GM12878 (cell line): Measurements from ENCODE around the gene CAMK2B. TPM values are rescaled to one million over a fixed set of nuclear protein-coding genes. Genes with fewer than 3 reads are reported as not detected.

Experiments used
- ATAC-seq: fragments of 200-7000 bp; cut with Tn5 transposase; 3 replicates; pipeline ENCODE4 v1.9.1; 2020; ENCODE audit warnings: mild to moderate bottlenecking, moderate library complexity
- BruUV-seq: library from RNA; stranded (reverse); fragments of 400-500 nt; replicated peaks from 2 replicates; lab custom pipeline; 2021; lab: Mats Ljungman, UMichigan
- CTCF ChIA-PET: fragments of 300-600 bp; sonication (Branson Sonifier 250); formaldehyde crosslinking; extraction: SDS; loops from one replicate; lab custom pipeline; 2021; ENCODE audit warnings: inconsistent platforms; lab: Yijun Ruan, JAX
- POLR2A ChIA-PET: fragments of 350-600 bp; formaldehyde crosslinking; extraction: SDS; loops from one replicate; lab custom pipeline; 2021; ENCODE audit warnings: inconsistent platforms; lab: Charles Lee
- RAD21 ChIA-PET: fragments of 300-600 bp; sonication (Branson Sonifier 250); formaldehyde crosslinking; loops from one replicate; lab custom pipeline; 2023; ENCODE audit warnings: antibody characterized with exemption; ENCODE audit not compliant: unreplicated experiment; lab: Charles Lee
- SMC1A ChIA-PET: fragments of 300-600 bp; sonication (Branson Sonifier 250); formaldehyde crosslinking; loops from one replicate; lab custom pipeline; 2023; ENCODE audit not compliant: unreplicated experiment, uncharacterized antibody; lab: Charles Lee
- DNase-seq: peaks from one replicate; pipeline ENCODE4 v3.0.0-alpha.2; 2011; ENCODE audit warnings: low read depth, low spot score
- FAIRE-seq: peaks from 3 replicates; lab custom pipeline; 2011; peaks lifted over from hg19 to GRCh38; lab: Jason Lieb, UNC
- H2AFZ ChIP-seq: 2 replicates; pipeline ENCODE4 v1.6.0; 2011; ENCODE audit warnings: low read depth, low read length, control low read depth; ENCODE audit not compliant: control insufficient read depth
- H3K27ac ChIP-seq: 2 replicates; pipeline ENCODE4 v1.5.1; 2011; ENCODE audit warnings: control low read depth; ENCODE audit not compliant: control insufficient read depth, insufficient read depth
- H3K27me3 ChIP-seq, 2 experiments: replicated peaks in 1 of 2; 2 replicates each; pipeline versions ENCODE4 v1.6.0 to v1.6.1; 2011; ENCODE audit warnings: low read length in 1 of 2; ENCODE audit not compliant: control insufficient read depth in 2 of 2, insufficient read depth in 2 of 2
- H3K36me3 ChIP-seq, 2 experiments: 2 replicates each; pipeline ENCODE4 v1.5.1; 2011; ENCODE audit warnings: low read length in 1 of 2; ENCODE audit not compliant: control insufficient read depth in 2 of 2, insufficient read depth in 2 of 2
- H3K4me1 ChIP-seq: 2 replicates; pipeline ENCODE4 v1.6.1; 2011; ENCODE audit warnings: mild to moderate bottlenecking, low read length, moderate library complexity, mixed read lengths; ENCODE audit not compliant: control insufficient read depth, insufficient read depth
- H3K4me2 ChIP-seq: 2 replicates; pipeline ENCODE4 v1.6.0; 2011; ENCODE audit warnings: control low read depth; ENCODE audit not compliant: control insufficient read depth, insufficient read depth
- H3K4me3 ChIP-seq: fragments of 200-600 bp; sonication (generic); 2 replicates; pipeline ENCODE4 v1.5.1; 2016
- H3K79me2 ChIP-seq: 2 replicates; pipeline ENCODE4 v1.6.0; 2011; ENCODE audit warnings: low read length; ENCODE audit not compliant: control insufficient read depth, insufficient read depth
- H3K9ac ChIP-seq: 2 replicates; pipeline ENCODE4 v1.8.0; 2011; ENCODE audit warnings: low read length, control low read depth, mixed read lengths; ENCODE audit not compliant: control insufficient read depth, insufficient read depth
- H3K9me3 ChIP-seq: replicated peaks from 3 replicates; pipeline ENCODE4 v1.5.1; 2011; ENCODE audit warnings: mild to moderate bottlenecking, low read length; ENCODE audit not compliant: control insufficient read depth, insufficient read depth
- H4K20me1 ChIP-seq: 2 replicates; pipeline ENCODE4 v1.6.0; 2011; ENCODE audit not compliant: control insufficient read depth, insufficient read depth
- CHD2 ChIP-seq: IDR thresholded peaks from 2 replicates; pipeline ENCODE4 v1.6.1; 2011; ENCODE audit warnings: low read depth, low read length, improper control_type of control experiment, borderline replicate concordance
- EGR1 ChIP-seq, 2 experiments: IDR thresholded peaks; 1 replicate in 1 of 2; 2 replicates in 1 of 2; pipeline ENCODE4 v1.6.1; 2011 to 2012; ENCODE audit warnings: low read depth in 2 of 2, low read length in 2 of 2, borderline replicate concordance in 1 of 2, mild to moderate bottlenecking in 1 of 2, moderate library complexity in 1 of 2
- HDAC6 ChIP-seq: fragments of 200-600 bp; sonication (generic); IDR thresholded peaks from one replicate; pipeline ENCODE4 v1.8.0; 2017; ENCODE audit warnings: antibody characterized with exemption; ENCODE audit not compliant: unreplicated experiment
- KAT2A ChIP-seq: conservative IDR thresholded peaks from 2 replicates; pipeline ENCODE4 v1.6.1; 2011; ENCODE audit warnings: low read depth, low read length; ENCODE audit not compliant: control insufficient read depth
- POLR2A ChIP-seq: IDR thresholded peaks from 2 replicates; pipeline ENCODE4 v1.6.1; 2011; ENCODE audit warnings: low read depth, mild to moderate bottlenecking, low read length
- POLR2AphosphoS2 ChIP-seq: IDR thresholded peaks from 2 replicates; pipeline ENCODE4 v1.6.1; 2011; ENCODE audit warnings: low read depth, mild to moderate bottlenecking, low read length, improper control_type of control experiment, moderate library complexity
- POU2F2 ChIP-seq: IDR thresholded peaks from 3 replicates; pipeline ENCODE4 v1.6.1; 2011; ENCODE audit warnings: low read depth, mild to moderate bottlenecking, low read length, borderline replicate concordance
- SMAD5 ChIP-seq: IDR thresholded peaks from 2 replicates; pipeline ENCODE4 v1.6.1; 2016; ENCODE audit warnings: antibody characterized with exemption, low read depth
- SREBF1 ChIP-seq: IDR thresholded peaks from 2 replicates; pipeline ENCODE4 v1.6.1; 2012; ENCODE audit warnings: mild to moderate bottlenecking, low read length
- TBL1XR1 ChIP-seq: IDR thresholded peaks from 2 replicates; pipeline ENCODE4 v1.6.1; 2012; ENCODE audit warnings: low read depth, low read length, improper control_type of control experiment
- YBX1 ChIP-seq: fragments of 450-650 bp; IDR thresholded peaks from 2 replicates; pipeline ENCODE4 v1.6.1; 2016; ENCODE audit warnings: antibody characterized with exemption
- ZZZ3 ChIP-seq: IDR thresholded peaks from 2 replicates; pipeline ENCODE4 v1.6.1; 2011; ENCODE audit warnings: low read depth; ENCODE audit not compliant: control insufficient read depth, insufficient read length
- WGBS: methylation state at CpG from one replicate; pipeline ENCODE4 v1.1.6; 2016; ENCODE audit warnings: low lambda C conversion rate; ENCODE audit not compliant: insufficient replicate concordance, insufficient coverage; ENCODE audit errors: missing lambda C conversion rate; 5-methylcytosine and 5-hydroxymethylcytosine counted together
- in situ Hi-C: fragments of 300-500 bp; cut with MboI; formaldehyde crosslinking; loops from 9 replicates; pipeline ENCODE4 v1.14.3; 2018; ENCODE audit warnings: mixed read lengths
- intact Hi-C: fragments of 100-400 bp; cut with micrococcal nuclease; formaldehyde crosslinking; loops from one replicate; pipeline ENCODE4 v1.14.2; 2022; ENCODE audit not compliant: unreplicated experiment
- polyA plus RNA-seq, 11 experiments: library from polyadenylated mRNA; depleted of rRNA in 4 of 11; unstranded in 6 of 11; stranded (reverse) in 5 of 11; fragments of >200 nt; fragmentation: Nextera tagmentation in 4 of 11; fragmentation: Illumina TruSeq in 1 of 11; extraction: Ambion mirVana in 4 of 11; extraction: Trizol in 1 of 11; gene quantifications; 1 replicate in 1 of 11; 2 replicates in 10 of 11; pipeline versions ENCODE4 v1.2.1 to v1.2.3, GENCODE V29; 2011 to 2016; ENCODE audit warnings: inconsistent platforms in 2 of 11, missing spikeins in 2 of 11, low read depth in 1 of 11
- total RNA-seq, 4 experiments: library from RNA; depleted of rRNA in 3 of 4; stranded (reverse); fragments of >200 nt in 3 of 4; fragmentation: Illumina TruSeq in 1 of 4; extraction: Trizol in 1 of 4; gene quantifications; 2 replicates each; pipeline versions ENCODE4 v1.2.1 to v1.2.3, GENCODE V29; 2013 to 2021
- TF ChIP-seq, protein P1 (sequence below): IDR thresholded peaks from 2 replicates; pipeline ENCODE4 v1.6.1; 2012; ENCODE audit warnings: improper control_type of control experiment, low read depth, low read length; ENCODE audit not compliant: insufficient replicate concordance

The CAMK2B gene
- total and polyA plus RNA-seq, 10 of the 15 experiments (the other 5 are each of a cell fraction or from before 2014, with no cell fraction given): 0.06 to 0.23 (median 0.11) TPM; not detected in 5

- WGBS: 0% methylated on average over 1 of the region's 1 CpG
- no peak for ATAC-seq
- DNase-seq: no peak
- ChIA-PET CTCF (no interaction called here), SMC1A (no interaction called here)
- in situ Hi-C loops: no loop called here
- Histone ChIP-seq H3K4me3 (no peak overlapping the region), H3K9ac (no peak overlapping the region), H2AFZ (no peak overlapping the region), H3K9me3 (no peaks in the 10 kb centered on the region)
- BruUV-seq: no TSS peak
- TF ChIP-seq EGR1 (IDR thresholded peaks at IDR 0.05; ENCODE audit: borderline replicate concordance in 1 of 2, low read depth in 2 of 2, low read length in 2 of 2) (no peak), SMAD5 (no peak), HDAC6 (no peak), TBL1XR1 (no peak), CHD2 (no peak), SREBF1 (no peak), POLR2AphosphoS2 (no peak), ZZZ3 (no peak), POLR2A (no peak), YBX1 (no peak), POU2F2 (no peak), KAT2A (no peak)
- TF ChIP-seq, protein P1, sequence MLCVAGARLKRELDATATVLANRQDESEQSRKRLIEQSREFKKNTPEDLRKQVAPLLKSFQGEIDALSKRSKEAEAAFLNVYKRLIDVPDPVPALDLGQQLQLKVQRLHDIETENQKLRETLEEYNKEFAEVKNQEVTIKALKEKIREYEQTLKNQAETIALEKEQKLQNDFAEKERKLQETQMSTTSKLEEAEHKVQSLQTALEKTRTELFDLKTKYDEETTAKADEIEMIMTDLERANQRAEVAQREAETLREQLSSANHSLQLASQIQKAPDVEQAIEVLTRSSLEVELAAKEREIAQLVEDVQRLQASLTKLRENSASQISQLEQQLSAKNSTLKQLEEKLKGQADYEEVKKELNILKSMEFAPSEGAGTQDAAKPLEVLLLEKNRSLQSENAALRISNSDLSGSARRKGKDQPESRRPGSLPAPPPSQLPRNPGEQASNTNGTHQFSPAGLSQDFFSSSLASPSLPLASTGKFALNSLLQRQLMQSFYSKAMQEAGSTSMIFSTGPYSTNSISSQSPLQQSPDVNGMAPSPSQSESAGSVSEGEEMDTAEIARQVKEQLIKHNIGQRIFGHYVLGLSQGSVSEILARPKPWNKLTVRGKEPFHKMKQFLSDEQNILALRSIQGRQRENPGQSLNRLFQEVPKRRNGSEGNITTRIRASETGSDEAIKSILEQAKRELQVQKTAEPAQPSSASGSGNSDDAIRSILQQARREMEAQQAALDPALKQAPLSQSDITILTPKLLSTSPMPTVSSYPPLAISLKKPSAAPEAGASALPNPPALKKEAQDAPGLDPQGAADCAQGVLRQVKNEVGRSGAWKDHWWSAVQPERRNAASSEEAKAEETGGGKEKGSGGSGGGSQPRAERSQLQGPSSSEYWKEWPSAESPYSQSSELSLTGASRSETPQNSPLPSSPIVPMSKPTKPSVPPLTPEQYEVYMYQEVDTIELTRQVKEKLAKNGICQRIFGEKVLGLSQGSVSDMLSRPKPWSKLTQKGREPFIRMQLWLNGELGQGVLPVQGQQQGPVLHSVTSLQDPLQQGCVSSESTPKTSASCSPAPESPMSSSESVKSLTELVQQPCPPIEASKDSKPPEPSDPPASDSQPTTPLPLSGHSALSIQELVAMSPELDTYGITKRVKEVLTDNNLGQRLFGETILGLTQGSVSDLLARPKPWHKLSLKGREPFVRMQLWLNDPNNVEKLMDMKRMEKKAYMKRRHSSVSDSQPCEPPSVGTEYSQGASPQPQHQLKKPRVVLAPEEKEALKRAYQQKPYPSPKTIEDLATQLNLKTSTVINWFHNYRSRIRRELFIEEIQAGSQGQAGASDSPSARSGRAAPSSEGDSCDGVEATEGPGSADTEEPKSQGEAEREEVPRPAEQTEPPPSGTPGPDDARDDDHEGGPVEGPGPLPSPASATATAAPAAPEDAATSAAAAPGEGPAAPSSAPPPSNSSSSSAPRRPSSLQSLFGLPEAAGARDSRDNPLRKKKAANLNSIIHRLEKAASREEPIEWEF: no peak
- TF ChIP-seq, all 136 proteins: peak for 0
- Histone ChIP-seq H3K27ac (no peak overlapping the region), H3K79me2 (no peaks in the 10 kb centered on the region), H3K27me3 (peaks cover 0 to 6% of the 10 kb centered on the region in 2 experiments; a peak in 3 of 4 replicates), H3K4me1 (no peaks in the 10 kb centered on the region), H4K20me1 (no peaks in the 10 kb centered on the region), H3K36me3 (no peaks in the 10 kb centered on the region), H3K4me2 (no peak overlapping the region)
- ChIA-PET POLR2A (no interaction called here), RAD21 (no interaction called here)
- FAIRE-seq: no peak
- intact Hi-C loops: no loop called here
Measured at GRCh38 chr7:44292420-44292817, 33.0 kb downstream of the CAMK2B start.
